Measurements from ENCODE around the gene ZC3H18.

GRCh38 chr16:88639231-88640038, 69.2 kb downstream of the ZC3H18 start:
- TF ChIP-seq CTCF (IDR thresholded peaks at IDR 0.05), result no peak
- no peak for TF ChIP-seq POLR2AphosphoS5 (IDR thresholded peaks at IDR 0.05)
- no peak for TF ChIP-seq EP300 (IDR thresholded peaks at IDR 0.05)
- no peak for TF ChIP-seq POLR2A (IDR thresholded peaks at IDR 0.05)

Measured in stomach (tissue), 4 donors.